Body of pancreas (tissue), 4 donors: Measurements from ENCODE around the gene TUBA1C. TPM values are rescaled to one million over a fixed set of nuclear protein-coding genes. Genes with fewer than 3 reads are reported as not detected.
"Not testable (repeated sequence)": the region's sequence is repeated elsewhere in the genome, so short reads cannot be mapped to it uniquely, and the experiment has no call there.

Experiments used
- ATAC-seq: fragments of 150-250 bp; one replicate; pipeline ENCODE4 v1.9.1; 2016
- DNase-seq, 4 donors: peaks; one replicate each; pipeline ENCODE4 v3.0.0-alpha.2; 2019
- H3K27ac ChIP-seq, 4 donors: fragments of 200-600 bp; sonication (generic); 1 replicate in 3 of 4; 2 replicates in 1 of 4; pipeline versions ENCODE4 v1.5.1 to v1.6.1; 2016 to 2019; ENCODE audit warnings: mild to moderate bottlenecking in 1 of 4, mixed read lengths in 1 of 4, moderate library complexity in 1 of 4
- H3K27me3 ChIP-seq, 2 donors: fragments of 200-600 bp; sonication (generic); one replicate each; pipeline ENCODE4 v1.6.0; 2016; ENCODE audit warnings: mild to moderate bottlenecking in 1 of 2
- H3K36me3 ChIP-seq, 2 donors: fragments of 200-600 bp; sonication (generic); replicated peaks in 1 of 2; 2 replicates each; pipeline ENCODE4 v1.5.1; 2016; ENCODE audit warnings: low read depth in 2 of 2; ENCODE audit not compliant: insufficient read depth in 1 of 2
- H3K4me1 ChIP-seq: fragments of 200-600 bp; sonication (generic); one replicate; pipeline ENCODE4 v1.6.0; 2016
- H3K4me3 ChIP-seq, 2 donors: fragments of 200-600 bp; sonication (generic); 1 replicate in 1 of 2; 2 replicates in 1 of 2; pipeline ENCODE4 v1.5.1; 2016 to 2019
- H3K9me3 ChIP-seq, 3 donors: fragments of 200-600 bp; sonication (generic); 1 replicate in 2 of 3; 2 replicates in 1 of 3; pipeline ENCODE4 v1.5.1; 2016
- CTCF ChIP-seq, 7 experiments: fragments of 450-650 bp in 4 of 7; fragments of 200-600 bp in 3 of 7; sonication (generic) in 3 of 7; IDR thresholded peaks; one replicate each; pipeline ENCODE4 v1.5.1; 2016 to 2019; ENCODE audit warnings: antibody characterized with exemption in 7 of 7
- POLR2A ChIP-seq, 3 donors: fragments of 450-650 bp; IDR thresholded peaks; one replicate each; pipeline ENCODE4 v1.6.1; 2016; ENCODE audit warnings: antibody characterized with exemption in 3 of 3, mild to moderate bottlenecking in 2 of 3
- WGBS, 2 donors: methylation state at CpG; one replicate each; pipeline ENCODE4 v1.1.5; 2017; 5-methylcytosine and 5-hydroxymethylcytosine counted together
- intact Hi-C: fragments of 100-400 bp; cut with DNase I; formaldehyde crosslinking; loops from one replicate; pipeline ENCODE4 v1.15.1; 2023
- total RNA-seq, 2 donors: library from RNA; depleted of rRNA; stranded (reverse); fragments of >200 nt; gene quantifications; one replicate each; pipeline ENCODE4 v1.1.0, GENCODE V29; 2016

Gene TUBA1C
- total RNA-seq, 2 donors from 2014 or later: 32.6 to 39.2 TPM

- Histone ChIP-seq H3K9me3 (no peaks in the 10 kb centered on the region), H3K4me1 (peaks cover 5% of the 10 kb centered on the region), H3K27ac (no peak overlapping the region), H3K27me3 (no peaks in the 10 kb centered on the region), H3K4me3 (no peak overlapping the region), H3K36me3 (peaks cover 0 to 8% of the 10 kb centered on the region in 2 donors)
- intact Hi-C loops: no loop called here
- ATAC-seq: no peak
- DNase-seq: no peak
- WGBS, 2 donors: 83 to 87% methylated on average over 2 to 5 of the region's 7 CpGs
- TF ChIP-seq CTCF (IDR thresholded peaks at IDR 0.05) (no peak), POLR2A (IDR thresholded peaks at IDR 0.05) (no peak)
Observed at GRCh38 chr12:49277466-49277865, 12.6 kb downstream of the TUBA1C start.

GRCh38 chr12:49279706-49280159 lies 14.9 kb downstream of the TUBA1C start:
- DNase-seq: peak in 1 of 4 donors; percentile 14
- intact Hi-C loops: no loop called here
- Histone ChIP-seq H3K36me3 (no peaks in the 10 kb centered on the region), H3K9me3 (no peaks in the 10 kb centered on the region), H3K27ac (no peak overlapping the region), H3K27me3 (no peaks in the 10 kb centered on the region), H3K4me1 (peaks cover 5% of the 10 kb centered on the region), H3K4me3 (no peak overlapping the region)
- 65 to 66% methylated on average over 7 of the region's 7 CpGs for WGBS, 2 donors
- peak; percentile 34 for ATAC-seq
- no peak for TF ChIP-seq POLR2A (IDR thresholded peaks at IDR 0.05)
- no peak for TF ChIP-seq CTCF (IDR thresholded peaks at IDR 0.05)

GRCh38 chr12:49280545-49280944 lies 15.7 kb downstream of the TUBA1C start:
- DNase-seq, H3K36me3 ChIP-seq, H3K27ac ChIP-seq, H3K27me3 ChIP-seq, ATAC-seq, H3K4me3 ChIP-seq, H3K9me3 ChIP-seq, H3K4me1 ChIP-seq, intact Hi-C loops: not testable (repeated sequence)
- 85 to 87% methylated on average over 6 of the region's 6 CpGs for WGBS, 2 donors

- Histone ChIP-seq H3K27me3 (no peaks in the 10 kb centered on the region), H3K4me3 (no peak overlapping the region), H3K36me3 (no peaks in the 10 kb centered on the region), H3K27ac (no peak overlapping the region), H3K9me3 (no peaks in the 10 kb centered on the region), H3K4me1 (peaks cover 5% of the 10 kb centered on the region)
- intact Hi-C loops: no loop called here
- 79 to 81% methylated on average over 5 of the region's 5 CpGs for WGBS, 2 donors
- ATAC-seq: no peak
- no peak for DNase-seq
- TF ChIP-seq POLR2A (IDR thresholded peaks at IDR 0.05) (no peak), CTCF (IDR thresholded peaks at IDR 0.05) (no peak)
Observed at GRCh38 chr12:49282302-49282701, 17.4 kb downstream of the TUBA1C start.

- H3K36me3 ChIP-seq, DNase-seq, H3K9me3 ChIP-seq, H3K4me1 ChIP-seq, ATAC-seq, H3K4me3 ChIP-seq, intact Hi-C loops, H3K27me3 ChIP-seq, H3K27ac ChIP-seq: not testable (repeated sequence)
- 45 to 62% methylated on average over 2 to 3 of the region's 6 CpGs for WGBS, 2 donors
Observed at GRCh38 chr12:49282740-49283375, 18.0 kb downstream of the TUBA1C start.
